Measurements from ENCODE around the gene OR6Q1.

GRCh38 chr11:58055806-58056401 is 25.2 kb downstream of the OR6Q1 start:
- TF ChIP-seq CTCF (conservative IDR thresholded peaks at IDR 0.05 in 1 of 2, IDR thresholded peaks at IDR 0.05 in 1 of 2; ENCODE audit: low read depth in 1 of 2, low read length in 2 of 2) (no peak), EZH2 (IDR thresholded peaks at IDR 0.05; ENCODE audit: low read length, missing control alignments) (no peak)
